DND-41 (cell line): ENCODE measurements around the gene TDRD12.

Experiments
- ATAC-seq: fragments of 200-7000 bp; cut with Tn5 transposase; 3 replicates; pipeline ENCODE4 v1.9.1; 2021; ENCODE audit warnings: low read depth; ENCODE audit not compliant: insufficient read depth
- DNase-seq: peaks from one replicate; pipeline ENCODE4 v3.0.0-alpha.2; 2020
- H2AFZ ChIP-seq: 2 replicates; pipeline ENCODE4 v1.6.0; 2012; ENCODE audit warnings: low read depth, low read length
- H3K27ac ChIP-seq: 2 replicates; pipeline ENCODE4 v1.5.1; 2012; ENCODE audit warnings: low read length, inconsistent platforms
- H3K27me3 ChIP-seq: fragments of 200-600 bp; sonication (generic); 2 replicates; pipeline ENCODE4 v1.6.0; 2012; ENCODE audit warnings: low read length, mild to moderate bottlenecking, inconsistent platforms; ENCODE audit not compliant: insufficient read depth, poor library complexity
- H3K36me3 ChIP-seq: 2 replicates; pipeline ENCODE4 v1.5.1; 2012; ENCODE audit warnings: low read length, inconsistent platforms; ENCODE audit not compliant: insufficient read depth
- H3K4me1 ChIP-seq: 2 replicates; pipeline ENCODE4 v1.5.1; 2012; ENCODE audit warnings: mild to moderate bottlenecking, low read length; ENCODE audit not compliant: insufficient read depth
- H3K4me2 ChIP-seq: 2 replicates; pipeline ENCODE4 v1.6.0; 2012; ENCODE audit warnings: mild to moderate bottlenecking, moderate library complexity, low read length, inconsistent platforms; ENCODE audit not compliant: insufficient read depth
- H3K4me3 ChIP-seq, 2 experiments: fragments of 200-600 bp in 1 of 2; shearing (Covaris generic) in 1 of 2; 2 replicates each; pipeline ENCODE4 v1.5.1; 2012 to 2016; ENCODE audit warnings: inconsistent platforms in 2 of 2, low read length in 2 of 2, mild to moderate bottlenecking in 2 of 2, low read depth in 1 of 2, moderate library complexity in 1 of 2
- H3K79me2 ChIP-seq: 2 replicates; pipeline ENCODE4 v1.6.0; 2012; ENCODE audit warnings: low read length, inconsistent platforms; ENCODE audit not compliant: insufficient read depth
- H3K9ac ChIP-seq: 2 replicates; pipeline ENCODE4 v1.6.0; 2012; ENCODE audit warnings: low read depth, mild to moderate bottlenecking, inconsistent platforms, low read length, moderate library complexity
- H3K9me3 ChIP-seq: 2 replicates; pipeline ENCODE4 v1.5.1; 2012; ENCODE audit warnings: low read length, moderate library complexity, mild to moderate bottlenecking, inconsistent platforms; ENCODE audit not compliant: insufficient read depth, severe bottlenecking
- H4K20me1 ChIP-seq: 2 replicates; pipeline ENCODE4 v1.6.0; 2012; ENCODE audit warnings: low read length; ENCODE audit not compliant: insufficient read depth
- EZH2 ChIP-seq: IDR thresholded peaks from 3 replicates; pipeline ENCODE4 v1.6.1; 2012; ENCODE audit warnings: borderline replicate concordance, low read depth, mild to moderate bottlenecking, moderate library complexity, low read length, inconsistent platforms; ENCODE audit not compliant: severe bottlenecking
- TF ChIP-seq, protein P1 (sequence below): IDR thresholded peaks from 2 replicates; pipeline ENCODE4 v1.5.1; 2012; ENCODE audit warnings: borderline replicate concordance, low read length, moderate library complexity, mild to moderate bottlenecking; ENCODE audit not compliant: poor library complexity, severe bottlenecking; ENCODE audit errors: extremely low read depth

The TDRD12 gene

DNA sequence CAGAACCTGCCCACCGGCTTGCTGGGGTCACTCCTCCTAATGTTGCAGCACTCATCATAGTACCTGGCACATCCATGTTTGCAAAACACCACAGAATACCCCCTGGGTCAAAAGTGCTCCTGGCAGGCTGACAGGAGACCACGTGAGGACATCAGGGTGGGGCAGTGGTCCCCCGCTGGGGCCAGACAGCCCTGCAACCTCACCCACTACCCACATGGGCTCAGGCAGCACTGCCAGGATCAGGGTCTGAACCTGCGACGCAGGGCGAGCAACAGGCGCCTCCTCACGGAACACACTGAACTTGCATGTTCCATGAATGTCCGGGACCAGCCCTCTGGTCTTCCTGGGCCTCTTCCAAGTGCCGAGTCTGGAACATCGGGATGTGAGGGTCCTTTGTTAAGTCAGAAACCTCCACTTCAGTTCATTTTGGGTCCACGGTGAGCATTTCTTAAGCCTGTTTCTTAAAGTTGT, 151.4 kb downstream of the TDRD12 start:
- Histone ChIP-seq H3K27me3 (no peaks in the 10 kb centered on the region), H3K36me3 (no peaks in the 10 kb centered on the region), H3K27ac (no peak overlapping the region), H3K4me2 (no peak overlapping the region), H3K79me2 (no peaks in the 10 kb centered on the region), H3K9me3 (no peaks in the 10 kb centered on the region), H4K20me1 (no peaks in the 10 kb centered on the region), H3K4me1 (no peaks in the 10 kb centered on the region), H2AFZ (no peak overlapping the region), H3K9ac (no peak overlapping the region), H3K4me3 (no peak overlapping the region)
- TF ChIP-seq, protein P1, sequence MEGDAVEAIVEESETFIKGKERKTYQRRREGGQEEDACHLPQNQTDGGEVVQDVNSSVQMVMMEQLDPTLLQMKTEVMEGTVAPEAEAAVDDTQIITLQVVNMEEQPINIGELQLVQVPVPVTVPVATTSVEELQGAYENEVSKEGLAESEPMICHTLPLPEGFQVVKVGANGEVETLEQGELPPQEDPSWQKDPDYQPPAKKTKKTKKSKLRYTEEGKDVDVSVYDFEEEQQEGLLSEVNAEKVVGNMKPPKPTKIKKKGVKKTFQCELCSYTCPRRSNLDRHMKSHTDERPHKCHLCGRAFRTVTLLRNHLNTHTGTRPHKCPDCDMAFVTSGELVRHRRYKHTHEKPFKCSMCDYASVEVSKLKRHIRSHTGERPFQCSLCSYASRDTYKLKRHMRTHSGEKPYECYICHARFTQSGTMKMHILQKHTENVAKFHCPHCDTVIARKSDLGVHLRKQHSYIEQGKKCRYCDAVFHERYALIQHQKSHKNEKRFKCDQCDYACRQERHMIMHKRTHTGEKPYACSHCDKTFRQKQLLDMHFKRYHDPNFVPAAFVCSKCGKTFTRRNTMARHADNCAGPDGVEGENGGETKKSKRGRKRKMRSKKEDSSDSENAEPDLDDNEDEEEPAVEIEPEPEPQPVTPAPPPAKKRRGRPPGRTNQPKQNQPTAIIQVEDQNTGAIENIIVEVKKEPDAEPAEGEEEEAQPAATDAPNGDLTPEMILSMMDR: no peak
- TF ChIP-seq EZH2: no peak
- ATAC-seq: no peak
- no peak for DNase-seq

GRCh38 chr19:32872391-32872790, 152.8 kb downstream of the TDRD12 start:
- Histone ChIP-seq H3K79me2 (no peaks in the 10 kb centered on the region), H3K9ac (no peak overlapping the region), H3K4me3 (no peak overlapping the region), H3K27ac (no peak overlapping the region), H3K4me2 (no peak overlapping the region), H3K9me3 (no peaks in the 10 kb centered on the region), H2AFZ (no peak overlapping the region), H3K4me1 (no peaks in the 10 kb centered on the region), H4K20me1 (no peaks in the 10 kb centered on the region), H3K27me3 (no peaks in the 10 kb centered on the region), H3K36me3 (peaks cover 2% of the 10 kb centered on the region; the same call in 1 of the 2 replicates)
- ATAC-seq (no peak), DNase-seq (no peak)
- TF ChIP-seq, protein P1: no peak
- no peak for TF ChIP-seq EZH2

- TF ChIP-seq, protein P1: no peak
- TF ChIP-seq EZH2: no peak
- Histone ChIP-seq H3K9me3 (no peaks in the 10 kb centered on the region), H3K4me3 (no peak overlapping the region), H3K79me2 (no peaks in the 10 kb centered on the region), H3K4me1 (no peaks in the 10 kb centered on the region), H3K9ac (no peak overlapping the region), H3K27ac (no peak overlapping the region), H3K4me2 (no peak overlapping the region), H3K27me3 (no peaks in the 10 kb centered on the region), H2AFZ (no peak overlapping the region), H3K36me3 (peaks cover 3% of the 10 kb centered on the region; the same call in 1 of the 2 replicates), H4K20me1 (no peaks in the 10 kb centered on the region)
- no peak for DNase-seq
- ATAC-seq: no peak
Observed at GRCh38 chr19:32873247-32873959, 153.8 kb downstream of the TDRD12 start.

- no peak overlapping the region for H3K9ac ChIP-seq
- H3K4me2 ChIP-seq: no peak overlapping the region
- no peak overlapping the region for H3K4me3 ChIP-seq
- TF ChIP-seq, protein P1: no peak
- no peak for TF ChIP-seq EZH2
- no peak overlapping the region for H3K27ac ChIP-seq
- H4K20me1 ChIP-seq: no peaks in the 10 kb centered on the region
- H3K36me3 ChIP-seq: peaks cover 9% of the 10 kb centered on the region
- no peaks in the 10 kb centered on the region for H3K4me1 ChIP-seq
- DNase-seq (no peak), ATAC-seq (no peak)
- H3K9me3 ChIP-seq: no peaks in the 10 kb centered on the region
- H3K79me2 ChIP-seq: no peaks in the 10 kb centered on the region
- no peak overlapping the region for H2AFZ ChIP-seq
- H3K27me3 ChIP-seq: no peaks in the 10 kb centered on the region
Observed at GRCh38 chr19:32874605-32875004, 155.0 kb downstream of the TDRD12 start.
